GM19351 (cell line): ENCODE results near the gene SLC26A8.
"Not testable (repeated sequence)": the region's sequence is repeated elsewhere in the genome, so short reads cannot be mapped to it uniquely, and the experiment has no call there.

Experiments
- ATAC-seq: cut with Tn5 transposase; IDR thresholded peaks from one replicate; pipeline ENCODE4 v1.9.1; 2021; ENCODE audit warnings: mild to moderate bottlenecking, moderate library complexity; ENCODE audit not compliant: unreplicated experiment

SLC26A8 gene

GRCh38 chr6:36052097-36052496 is 27.7 kb upstream of the SLC26A8 start:
- no peak for ATAC-seq

DNA sequence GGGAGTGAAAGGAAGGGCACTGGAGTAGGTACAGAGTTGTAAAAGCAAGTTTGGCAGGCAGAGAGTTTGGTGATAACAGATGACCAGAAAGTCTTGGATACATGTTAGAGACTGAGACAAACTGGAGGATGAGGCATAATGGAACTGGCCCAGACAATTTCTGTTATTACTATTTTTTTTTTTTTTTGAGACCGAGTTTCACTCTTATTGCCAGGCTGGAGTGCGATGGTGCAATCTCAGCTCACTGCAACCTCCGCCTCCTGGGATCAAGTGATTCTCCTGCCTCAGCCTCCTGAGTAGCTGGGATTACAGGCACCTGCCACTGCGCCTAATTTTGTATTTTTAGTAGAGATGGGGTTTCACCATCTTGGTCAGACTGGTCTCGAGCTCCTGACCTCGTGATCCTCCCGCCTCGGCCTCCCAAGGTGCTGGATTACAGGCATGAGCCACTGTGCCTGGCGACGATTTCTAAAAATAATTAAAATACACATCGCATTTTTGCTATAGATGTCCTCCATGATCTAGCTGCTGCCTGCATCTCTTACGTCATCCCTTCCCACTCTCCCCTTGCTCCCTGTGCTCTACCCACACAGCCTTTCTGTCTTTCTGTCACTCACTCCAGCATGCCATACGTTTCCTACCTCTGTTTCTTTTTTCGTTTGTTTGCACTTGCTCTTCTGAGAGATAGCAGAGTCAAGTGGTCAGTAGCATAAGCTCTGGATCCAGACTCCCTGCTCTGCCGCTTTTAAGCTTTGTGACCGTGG is 26.7 kb upstream of the SLC26A8 start:
- ATAC-seq: no peak

GRCh38 chr6:36050305-36050704 is 25.9 kb upstream of the SLC26A8 start:
- ATAC-seq: no peak

- ATAC-seq: no peak
Measured at GRCh38 chr6:36049582-36049981, 25.1 kb upstream of the SLC26A8 start.

- ATAC-seq: no peak
Measured at GRCh38 chr6:36042618-36043260, 18.3 kb upstream of the SLC26A8 start.

GRCh38 chr6:36040958-36041357 is 16.5 kb upstream of the SLC26A8 start:
- ATAC-seq: no peak

DNA sequence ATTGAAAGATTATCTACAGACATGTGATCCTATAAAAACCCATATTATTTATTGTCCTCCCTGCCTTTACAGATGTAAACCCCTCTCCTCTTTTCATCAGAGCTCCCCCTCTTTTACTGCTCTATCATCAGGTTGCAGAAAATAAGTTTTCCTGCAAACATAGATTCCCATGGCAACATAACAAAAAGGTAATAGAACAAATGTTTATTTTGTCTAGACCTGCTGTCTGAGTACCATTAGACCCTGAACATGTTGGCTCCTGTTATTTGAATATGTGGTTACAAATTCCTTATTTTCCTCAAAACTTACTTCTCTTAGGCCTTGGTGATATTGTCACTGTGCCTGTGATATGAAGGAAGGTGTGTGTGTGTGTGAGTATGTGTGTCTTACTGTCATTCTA is 14.7 kb upstream of the SLC26A8 start:
- no peak for ATAC-seq

GRCh38 chr6:36038120-36038876 is 13.9 kb upstream of the SLC26A8 start:
- no peak for ATAC-seq

GRCh38 chr6:36035225-36035624 is 10.8 kb upstream of the SLC26A8 start:
- ATAC-seq: no peak

DNA sequence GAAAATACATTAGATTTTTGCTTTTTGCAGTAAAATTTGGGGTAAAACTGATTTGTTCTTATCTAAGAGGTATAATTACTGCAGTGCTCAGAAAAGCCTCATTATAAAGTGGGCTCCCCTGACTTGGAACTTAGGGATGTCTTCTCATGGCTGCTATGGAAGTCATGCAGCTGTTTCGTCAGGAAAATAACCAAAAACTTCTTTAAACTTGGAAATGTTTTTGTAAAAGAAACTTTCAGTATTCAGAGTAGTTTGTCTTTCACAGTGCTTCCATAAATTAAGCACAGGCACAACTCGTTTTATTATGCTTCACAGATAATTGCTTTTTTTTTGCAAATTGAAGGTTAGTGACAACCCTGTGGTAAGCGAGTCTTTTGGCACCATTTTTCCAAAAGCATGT is 10.0 kb upstream of the SLC26A8 start:
- no peak for ATAC-seq

DNA sequence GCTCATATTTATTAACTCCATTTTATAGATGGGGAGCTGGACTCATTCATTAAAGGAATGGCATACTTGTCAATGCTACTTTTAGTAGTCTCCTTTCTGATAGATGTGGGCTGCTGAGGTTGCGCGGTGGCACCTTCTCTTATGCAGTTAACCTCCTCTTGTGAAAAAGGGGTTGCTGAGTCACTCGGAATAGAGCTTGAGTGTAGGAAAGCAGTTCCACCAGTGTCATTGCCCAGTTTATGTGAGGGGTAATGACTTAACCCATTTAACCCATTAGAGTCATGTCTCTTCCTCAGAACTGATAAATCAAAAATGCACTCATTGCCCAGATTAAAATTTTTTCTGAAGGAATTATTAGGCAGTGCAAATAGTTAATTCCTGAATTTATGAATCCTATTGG is 9.5 kb upstream of the SLC26A8 start:
- ATAC-seq: no peak

- ATAC-seq: not testable (repeated sequence)
Measured at GRCh38 chr6:36033144-36033543, 8.7 kb upstream of the SLC26A8 start.

DNA sequence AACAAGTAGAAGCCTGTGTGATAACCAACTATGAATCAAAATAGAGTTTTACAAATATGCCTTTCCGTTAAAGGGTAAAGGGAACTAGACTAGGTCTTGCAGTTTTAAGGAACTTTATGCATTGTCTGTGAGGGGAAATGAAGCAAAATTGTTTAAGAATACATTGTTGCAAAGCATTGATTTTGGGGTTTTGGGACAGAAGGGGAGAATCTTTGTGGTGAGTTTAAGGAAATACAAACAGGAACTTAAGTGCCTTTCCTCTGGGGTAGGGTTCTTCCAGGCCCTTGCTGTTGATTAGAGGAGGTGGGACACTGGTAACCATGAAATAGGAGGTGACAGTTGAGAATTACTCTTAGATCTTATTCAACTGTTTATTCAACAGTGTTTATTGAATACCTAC is 7.8 kb upstream of the SLC26A8 start:
- no peak for ATAC-seq

- no peak for ATAC-seq
Measured at GRCh38 chr6:36029464-36029863, 5.0 kb upstream of the SLC26A8 start.

- no peak for ATAC-seq
Measured at GRCh38 chr6:36028877-36029324, 4.5 kb upstream of the SLC26A8 start.

GRCh38 chr6:36028088-36028876 is 3.8 kb upstream of the SLC26A8 start:
- peak; percentile 30 for ATAC-seq

GRCh38 chr6:36027501-36028087 is 3.2 kb upstream of the SLC26A8 start, which contains the start of gene MAPK14:
MAPK14 (plus strand) TSS chr6:36027808; CDS start chr6:36028158, 350 bp downstream.
- peak; percentile 79 for ATAC-seq

GRCh38 chr6:36025932-36026327 is 1.5 kb upstream of the SLC26A8 start:
- ATAC-seq: no peak

- ATAC-seq: no peak
Measured at GRCh38 chr6:36025260-36025931, 955 bp upstream of the SLC26A8 start.

DNA sequence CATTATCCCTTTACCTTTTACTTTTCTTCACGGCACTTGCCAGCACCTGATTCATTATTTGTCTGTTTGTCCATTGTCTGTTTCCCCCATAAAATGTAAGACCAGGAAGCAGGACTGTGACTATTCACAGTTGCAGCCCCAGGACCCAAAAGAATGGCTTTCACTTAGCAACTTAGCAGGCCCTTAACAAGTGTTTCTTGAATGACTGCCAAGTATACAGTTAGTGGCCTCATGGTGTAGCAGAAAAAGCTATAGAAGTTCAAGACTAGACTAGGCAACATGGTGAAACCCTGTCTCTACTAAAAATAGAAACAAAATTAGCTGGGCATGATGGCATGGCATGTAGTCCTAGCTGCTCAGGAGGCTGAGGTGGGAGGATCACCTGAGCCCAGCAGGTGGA is 4.3 kb downstream of the SLC26A8 start:
- ATAC-seq: no peak
